AG04449 (cell line): Measurements from ENCODE around the gene WFDC12.
A peak's percentile ranks its signal among the peaks of the same experiment; 100 is the strongest.

Experiments
- CTCF ChIA-PET: fragments of 350-600 bp; formaldehyde crosslinking; extraction: SDS; loops from one replicate; lab custom pipeline; 2021; ENCODE audit warnings: antibody characterized with exemption; lab: Yijun Ruan, JAX
- POLR2A ChIA-PET: fragments of 400-600, 350-600 bp; formaldehyde crosslinking; extraction: SDS; loops from one replicate; lab custom pipeline; 2020; ENCODE audit warnings: antibody characterized with exemption, inconsistent platforms; lab: Yijun Ruan, JAX
- DNase-seq: peaks from one replicate; pipeline ENCODE4 v3.0.0-alpha.2; 2010; ENCODE audit warnings: low read depth, low spot score
- H3K4me3 ChIP-seq: 2 replicates; pipeline ENCODE4 v1.5.1; 2011; ENCODE audit warnings: low read depth, mild to moderate bottlenecking, control low read depth, low read length
- CTCF ChIP-seq: IDR thresholded peaks from one replicate; pipeline ENCODE4 v1.5.1; 2011; ENCODE audit warnings: mild to moderate bottlenecking, moderate library complexity, low read length, control low read depth, inconsistent platforms; ENCODE audit not compliant: insufficient read depth; ENCODE audit errors: missing control alignments

The WFDC12 gene

DNA sequence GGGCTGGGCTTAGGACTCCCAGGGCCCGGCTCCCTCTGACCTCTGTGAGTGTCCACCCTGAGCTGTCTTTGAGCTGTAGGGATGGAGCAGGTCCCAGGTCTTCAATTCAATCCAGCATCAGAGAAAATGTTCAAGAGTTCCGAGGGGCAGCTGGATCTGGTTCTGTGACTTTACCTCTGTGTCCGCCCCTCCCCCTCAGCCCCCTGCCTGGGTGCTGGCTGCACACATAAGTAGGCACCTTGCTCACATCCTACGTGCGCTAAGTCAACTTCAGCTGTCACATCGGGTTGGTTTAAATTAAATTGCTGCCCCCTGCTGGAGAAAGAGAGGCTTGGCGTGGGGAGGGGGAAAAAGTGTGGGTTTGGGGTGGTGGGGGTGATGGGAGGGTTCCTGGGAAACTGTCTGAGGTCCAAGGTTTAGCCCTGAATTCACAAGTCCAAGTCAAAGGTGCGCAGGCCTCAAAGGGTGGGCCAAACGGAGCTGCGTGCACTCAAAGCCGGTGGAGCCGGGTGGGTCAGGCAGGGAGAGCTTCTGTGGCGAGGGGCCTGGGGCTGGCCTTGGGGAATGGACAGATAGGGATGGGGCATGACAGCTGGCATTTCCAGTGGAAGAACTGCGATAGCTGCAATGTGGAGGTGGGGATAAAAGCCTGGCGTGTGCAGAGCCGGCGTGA lies 12.3 kb downstream of the WFDC12 start:
- TF ChIP-seq CTCF, result peak; percentile 27
- POLR2A ChIA-PET, result no interaction called here
- no peak overlapping the region for H3K4me3 ChIP-seq
- CTCF ChIA-PET, result interaction anchor here (0.6 to 14.1 kb wide), 24 partner anchors 8 to 364 kb away, joined by 3 to 231 read pairs (median 5); partner anchors contain the start of gene KCNS1
- no peak for DNase-seq

GRCh38 chr20:45111285-45111684 lies 13.0 kb downstream of the WFDC12 start:
- ChIA-PET CTCF (interaction anchor here (0.6 to 14.1 kb wide), 17 partner anchors 10 to 363 kb away, joined by 3 to 231 read pairs (median 6); partner anchors contain the start of gene KCNS1), POLR2A (no interaction called here)
- no peak for DNase-seq
- no peak overlapping the region for H3K4me3 ChIP-seq
- no peak for TF ChIP-seq CTCF

GRCh38 chr20:45110301-45110700 lies 14.0 kb downstream of the WFDC12 start:
- no peak overlapping the region for H3K4me3 ChIP-seq
- ChIA-PET POLR2A (no interaction called here), CTCF (interaction anchor here (0.8 to 14.1 kb wide), 9 partner anchors 11 to 198 kb away, joined by 3 to 231 read pairs (median 18); partner anchors contain the start of gene KCNS1)
- TF ChIP-seq CTCF, result no peak
- DNase-seq, result no peak

DNA sequence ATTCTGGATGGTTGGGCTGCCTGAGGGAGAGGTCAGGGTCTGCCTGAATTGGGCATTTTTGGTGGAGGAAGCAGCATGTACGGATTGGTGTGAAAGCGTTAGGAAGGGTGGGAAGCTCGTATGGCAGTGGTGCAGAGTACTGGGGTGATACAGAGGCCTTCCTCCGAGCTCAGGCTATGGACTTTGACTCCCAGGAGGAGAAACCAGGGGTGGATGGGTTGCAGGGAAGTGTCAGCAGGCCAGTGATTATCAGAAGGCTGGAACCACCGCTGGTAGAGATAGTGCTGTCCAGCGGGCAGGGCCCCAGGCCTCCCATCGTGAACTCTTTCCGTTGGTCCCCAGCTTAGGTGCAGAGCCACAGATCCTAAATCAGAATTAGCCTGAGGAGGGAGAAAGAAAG lies 14.6 kb downstream of the WFDC12 start:
- DNase-seq, result no peak
- ChIA-PET CTCF (interaction anchor here (0.8 to 14.1 kb wide), 5 partner anchors 14 to 183 kb away, joined by 3 to 231 read pairs (median 112); partner anchors contain the start of gene KCNS1), POLR2A (no interaction called here)
- H3K4me3 ChIP-seq, result no peak overlapping the region
- no peak for TF ChIP-seq CTCF

GRCh38 chr20:45105317-45105716 lies 18.9 kb downstream of the WFDC12 start:
- POLR2A ChIA-PET, result no interaction called here
- DNase-seq, result no peak
- no peak overlapping the region for H3K4me3 ChIP-seq
- no peak for TF ChIP-seq CTCF
- CTCF ChIA-PET, result interaction anchor here (1.0 to 14.1 kb wide), 5 partner anchors 9 to 187 kb away, joined by 3 to 231 read pairs (median 112); partner anchors contain the start of gene KCNS1

GRCh38 chr20:45104786-45105185 lies 19.5 kb downstream of the WFDC12 start:
- CTCF ChIA-PET, result interaction anchor here (1.0 to 14.1 kb wide), 6 partner anchors 8 to 188 kb away, joined by 3 to 231 read pairs (median 68); partner anchors contain the start of gene KCNS1
- no peak for TF ChIP-seq CTCF
- H3K4me3 ChIP-seq, result no peak overlapping the region
- POLR2A ChIA-PET, result no interaction called here
- peak; percentile 47 for DNase-seq
